ACC112 (cell line): ENCODE measurements around the gene FOXS1.

ENCODE experiments used
- H2AFZ ChIP-seq: fragments of 200-600 bp; sonication (generic); one replicate; pipeline ENCODE4 v1.6.0; 2017; ENCODE audit warnings: antibody characterized with exemption, low read length; ENCODE audit not compliant: unreplicated experiment
- H3K27ac ChIP-seq: fragments of 200-600 bp; sonication (generic); 2 replicates; pipeline ENCODE4 v1.5.1; 2014; ENCODE audit warnings: low read depth, mild to moderate bottlenecking, antibody characterized with exemption, low read length, moderate library complexity
- H3K27me3 ChIP-seq: fragments of 200-600 bp; sonication (generic); 2 replicates; pipeline ENCODE4 v1.6.1; 2014; ENCODE audit warnings: mild to moderate bottlenecking, antibody characterized with exemption, low read length, moderate library complexity, mixed read lengths; ENCODE audit not compliant: insufficient read depth
- H3K36me3 ChIP-seq: fragments of 200-600 bp; sonication (generic); 2 replicates; pipeline ENCODE4 v1.6.1; 2016; ENCODE audit warnings: mild to moderate bottlenecking, antibody characterized with exemption, low read length, moderate library complexity, mixed read lengths; ENCODE audit not compliant: insufficient read depth
- H3K4me1 ChIP-seq: fragments of 200-600 bp; sonication (generic); one replicate; pipeline ENCODE4 v1.6.1; 2016; ENCODE audit warnings: low read length, mixed read lengths; ENCODE audit not compliant: insufficient read depth, unreplicated experiment, control insufficient read depth
- H3K4me3 ChIP-seq: fragments of 200-600 bp; sonication (generic); 2 replicates; pipeline ENCODE4 v1.5.1; 2014; ENCODE audit warnings: mild to moderate bottlenecking, low read depth, low read length
- H3K79me2 ChIP-seq: fragments of 200-600 bp; sonication (generic); one replicate; pipeline ENCODE4 v1.6.0; 2016; ENCODE audit warnings: low read length; ENCODE audit not compliant: control insufficient read depth, unreplicated experiment, insufficient read depth

Gene FOXS1

DNA sequence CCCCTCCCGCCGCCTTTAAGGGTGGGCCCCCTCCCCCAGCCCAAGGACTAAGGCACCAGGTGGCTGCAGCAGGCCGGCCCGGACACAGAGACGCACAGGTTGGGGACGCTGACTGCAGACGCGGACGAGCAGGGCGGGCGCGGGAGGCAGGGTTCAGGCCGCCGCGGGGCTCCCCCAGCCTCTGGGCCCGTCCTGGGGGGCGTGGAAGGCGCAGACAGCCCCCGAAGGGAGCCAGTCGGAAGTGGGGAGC is 15.7 kb upstream of the FOXS1 start:
- no peak overlapping the region for H3K27ac ChIP-seq
- peaks cover 61% of the 10 kb centered on the region for H3K27me3 ChIP-seq
- H2AFZ ChIP-seq = peak overlapping the region; percentile 43
- peak overlapping the region; percentile 72 for H3K4me3 ChIP-seq
- no peaks in the 10 kb centered on the region for H3K79me2 ChIP-seq
- H3K4me1 ChIP-seq = no peaks in the 10 kb centered on the region
- no peaks in the 10 kb centered on the region for H3K36me3 ChIP-seq

DNA sequence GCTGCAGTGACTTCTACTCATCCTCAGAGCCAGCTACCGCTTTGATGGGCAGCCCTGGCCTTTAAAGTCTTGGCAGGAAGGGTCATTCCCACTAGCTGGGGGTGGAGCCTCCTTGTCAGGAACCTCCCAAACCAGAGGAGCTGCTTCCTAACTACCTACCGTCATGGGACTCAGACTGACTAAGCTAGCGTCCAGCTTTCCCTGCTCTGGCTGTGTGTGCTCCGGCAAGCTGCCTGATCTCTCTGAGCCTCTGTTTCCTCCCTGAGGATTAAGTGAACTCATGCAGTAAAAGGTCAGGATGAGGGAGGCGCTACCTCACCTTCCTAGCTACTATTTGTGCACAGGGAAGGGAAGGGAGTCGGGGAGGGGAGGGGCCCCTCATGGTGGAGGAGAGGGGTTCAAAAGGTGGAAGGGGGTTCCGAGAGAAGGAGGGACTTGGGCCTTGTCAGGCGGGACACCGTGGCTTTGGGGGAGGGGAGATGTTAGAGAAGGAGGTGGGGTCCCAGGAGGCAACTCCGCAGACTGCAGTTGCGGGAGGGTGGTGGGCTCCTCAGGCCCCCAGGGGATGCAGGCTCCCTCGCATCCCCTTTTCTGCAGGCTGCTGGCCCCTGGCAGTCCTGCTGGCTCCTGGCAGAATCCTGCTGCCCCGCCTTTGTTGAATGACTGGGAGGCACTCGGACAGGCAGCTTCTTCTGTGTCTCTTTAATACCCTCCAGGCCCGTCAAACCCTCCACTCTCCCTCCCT is 15.2 kb upstream of the FOXS1 start:
- Histone ChIP-seq H3K27me3 (peaks cover 63% of the 10 kb centered on the region), H3K27ac (no peak overlapping the region), H3K79me2 (no peaks in the 10 kb centered on the region), H3K36me3 (no peaks in the 10 kb centered on the region), H3K4me3 (peak overlapping the region; percentile 72), H2AFZ (peak overlapping the region; percentile 43), H3K4me1 (no peaks in the 10 kb centered on the region)

DNA sequence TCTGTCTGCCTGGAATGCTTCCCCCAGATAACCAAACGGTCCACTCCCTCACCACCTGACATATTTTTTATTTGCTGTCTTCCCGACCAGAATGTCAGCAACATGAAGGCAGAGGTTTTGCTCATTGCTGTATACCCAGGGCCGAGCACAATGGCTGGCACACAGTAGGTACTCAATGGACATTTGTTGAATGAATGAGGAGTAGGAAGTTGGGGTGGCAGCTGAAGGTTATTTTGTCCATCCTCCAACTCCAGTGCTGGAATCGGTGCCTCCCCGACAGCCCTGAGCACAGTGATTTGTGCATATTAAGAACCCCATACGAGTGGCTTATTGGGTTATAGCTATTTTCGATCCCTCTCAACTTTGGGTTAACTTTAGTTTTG is 14.6 kb upstream of the FOXS1 start:
- Histone ChIP-seq H3K4me1 (no peaks in the 10 kb centered on the region), H3K36me3 (no peaks in the 10 kb centered on the region), H3K27ac (no peak overlapping the region), H2AFZ (no peak overlapping the region), H3K79me2 (no peaks in the 10 kb centered on the region), H3K27me3 (peaks cover 69% of the 10 kb centered on the region), H3K4me3 (no peak overlapping the region)

DNA sequence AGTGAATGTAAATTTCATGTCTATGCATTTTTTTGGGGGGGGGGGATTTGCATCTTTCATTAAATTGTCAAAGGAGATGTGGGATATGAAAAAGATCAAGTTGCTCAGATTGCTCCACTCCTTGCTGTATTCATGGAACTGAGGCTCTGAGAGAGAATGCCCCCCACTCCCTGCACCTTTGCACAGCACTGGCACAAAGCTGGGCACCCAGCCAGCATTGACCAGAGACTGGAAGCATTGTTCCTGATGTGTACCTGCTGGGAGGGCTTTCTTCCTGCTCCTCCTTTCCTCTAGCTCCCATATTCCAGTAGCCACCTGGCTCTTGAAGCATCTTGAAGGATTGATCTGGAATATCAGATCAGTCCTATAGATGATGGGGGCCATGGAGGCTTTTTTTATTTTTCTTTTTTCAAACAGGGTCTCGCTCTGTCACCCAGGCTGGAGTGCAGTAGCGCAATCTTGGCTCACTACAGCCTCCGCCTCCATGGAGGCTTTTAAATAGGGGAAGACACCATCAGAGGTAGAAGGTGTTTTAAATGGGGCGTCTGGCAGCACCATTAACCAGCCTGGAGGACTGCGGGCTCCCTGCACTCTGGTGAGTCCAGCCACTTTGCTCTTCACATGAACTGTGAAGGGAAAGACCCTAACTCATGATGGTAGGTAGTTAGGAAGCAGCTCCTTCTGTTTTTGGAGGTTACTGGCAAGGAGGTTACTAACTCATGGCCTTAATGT is 14.0 kb upstream of the FOXS1 start:
- H3K4me1 ChIP-seq = no peaks in the 10 kb centered on the region
- no peak overlapping the region for H3K4me3 ChIP-seq
- no peak overlapping the region for H3K27ac ChIP-seq
- no peak overlapping the region for H2AFZ ChIP-seq
- H3K79me2 ChIP-seq = no peaks in the 10 kb centered on the region
- no peaks in the 10 kb centered on the region for H3K36me3 ChIP-seq
- H3K27me3 ChIP-seq = peaks cover 73% of the 10 kb centered on the region

DNA sequence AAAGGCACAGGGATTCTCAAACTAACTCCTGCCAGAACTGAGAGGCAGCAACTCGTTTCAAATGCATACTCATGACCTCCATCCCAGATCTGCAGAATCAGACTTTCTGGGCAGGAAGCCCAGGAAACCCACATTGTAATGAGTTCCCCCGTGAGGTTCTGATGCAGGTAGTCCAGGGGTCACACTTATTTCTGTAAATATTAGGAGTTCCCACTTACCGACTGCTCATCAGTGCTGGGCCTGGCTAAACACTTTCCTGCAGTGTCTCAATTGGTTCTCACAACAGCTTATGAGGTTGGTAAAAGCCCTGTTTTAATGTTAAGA is 13.3 kb upstream of the FOXS1 start:
- no peaks in the 10 kb centered on the region for H3K36me3 ChIP-seq
- peaks cover 80% of the 10 kb centered on the region for H3K27me3 ChIP-seq
- no peaks in the 10 kb centered on the region for H3K79me2 ChIP-seq
- H2AFZ ChIP-seq = no peak overlapping the region
- H3K4me3 ChIP-seq = no peak overlapping the region
- H3K4me1 ChIP-seq = no peaks in the 10 kb centered on the region
- H3K27ac ChIP-seq = no peak overlapping the region

DNA sequence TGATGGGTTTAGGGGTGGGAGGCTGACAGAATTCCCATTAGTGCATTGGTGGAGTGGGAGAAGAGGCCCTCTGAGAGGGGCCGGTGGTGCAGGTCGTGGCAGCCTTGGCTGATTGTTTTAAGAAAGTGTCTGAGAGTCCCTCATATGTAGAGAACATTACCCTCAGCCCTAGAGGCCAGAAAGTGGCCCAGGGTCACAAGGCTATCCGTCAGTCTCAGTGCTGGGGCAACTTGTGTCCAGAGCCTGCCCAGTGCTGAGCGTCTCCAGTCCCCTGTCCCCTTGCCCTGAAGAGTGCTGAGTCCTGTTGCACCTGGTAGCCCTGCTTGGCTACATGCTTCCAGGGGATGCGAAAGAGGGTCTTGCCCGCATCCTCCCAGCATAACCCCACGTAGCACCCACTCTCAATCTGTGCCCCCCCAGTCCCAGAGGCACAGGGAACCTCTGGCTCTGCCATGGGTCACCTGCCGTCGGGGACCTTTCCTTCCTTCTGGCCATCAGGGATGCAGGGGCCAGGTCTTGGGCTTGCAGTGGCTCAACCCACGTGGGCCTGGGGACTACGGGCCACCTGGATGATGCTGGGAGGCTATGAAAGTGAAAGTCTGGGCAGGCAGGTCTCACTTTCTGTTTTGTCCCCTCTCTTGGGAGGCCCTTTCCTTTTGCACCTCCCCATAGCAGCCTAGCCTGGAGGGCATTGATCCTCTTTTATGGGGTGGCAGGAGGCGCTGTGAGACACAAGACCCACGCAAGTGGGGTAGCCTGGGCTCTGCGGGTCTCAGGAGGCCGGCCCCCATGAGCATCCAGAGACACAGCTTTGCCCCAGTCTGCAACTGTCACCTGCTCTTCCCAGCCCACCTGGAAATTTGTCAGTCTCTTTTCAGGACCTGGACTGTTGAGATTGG is 12.7 kb upstream of the FOXS1 start:
- H3K4me1 ChIP-seq = no peaks in the 10 kb centered on the region
- H3K27me3 ChIP-seq = peaks cover 82% of the 10 kb centered on the region
- H3K4me3 ChIP-seq = no peak overlapping the region
- no peaks in the 10 kb centered on the region for H3K36me3 ChIP-seq
- H3K79me2 ChIP-seq = no peaks in the 10 kb centered on the region
- no peak overlapping the region for H2AFZ ChIP-seq
- H3K27ac ChIP-seq = no peak overlapping the region

DNA sequence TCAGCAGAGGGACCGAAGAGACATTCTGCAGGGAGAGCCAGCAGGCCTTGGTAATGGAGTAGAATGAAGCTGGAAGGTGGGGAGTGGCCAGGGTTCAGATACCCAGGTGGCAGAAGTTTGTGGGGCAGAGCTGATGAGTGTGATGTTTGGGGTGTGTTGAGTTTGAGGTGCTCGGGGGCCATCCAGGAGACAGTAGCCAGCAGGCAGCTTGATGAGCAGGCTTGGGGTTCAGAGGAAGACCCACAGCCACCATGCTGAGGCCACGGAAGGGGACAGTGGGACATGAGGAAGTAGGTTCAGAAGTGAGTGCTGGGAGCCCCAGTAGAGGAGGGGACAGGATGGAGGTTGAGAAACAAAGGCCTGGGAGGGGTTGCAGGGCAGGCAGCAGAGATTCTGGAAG is 11.1 kb upstream of the FOXS1 start:
- H2AFZ ChIP-seq = no peak overlapping the region
- H3K4me1 ChIP-seq = no peaks in the 10 kb centered on the region
- no peaks in the 10 kb centered on the region for H3K36me3 ChIP-seq
- H3K4me3 ChIP-seq = no peak overlapping the region
- no peaks in the 10 kb centered on the region for H3K79me2 ChIP-seq
- H3K27me3 ChIP-seq = peaks cover 73% of the 10 kb centered on the region
- H3K27ac ChIP-seq = no peak overlapping the region

DNA sequence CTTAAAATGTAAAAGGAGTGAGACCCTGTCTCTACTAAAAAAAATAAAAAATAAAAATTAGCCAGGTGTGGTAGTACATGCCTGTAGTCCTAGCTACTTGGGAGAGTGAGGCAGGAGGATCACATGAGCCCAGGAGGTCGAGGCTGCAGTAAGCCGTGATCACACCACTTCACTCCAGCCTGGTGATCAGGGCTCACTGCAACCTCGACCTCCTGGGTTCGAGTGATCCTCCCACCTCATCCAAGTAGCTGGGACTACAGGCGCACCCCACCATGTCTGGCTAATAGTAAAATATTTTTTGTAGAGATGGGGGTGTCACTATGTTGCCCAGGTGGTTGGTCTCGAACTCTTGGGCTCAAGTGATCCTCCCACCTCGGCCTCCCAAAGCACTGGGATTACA is 8.1 kb upstream of the FOXS1 start:
- no peak overlapping the region for H3K4me3 ChIP-seq
- no peak overlapping the region for H2AFZ ChIP-seq

DNA sequence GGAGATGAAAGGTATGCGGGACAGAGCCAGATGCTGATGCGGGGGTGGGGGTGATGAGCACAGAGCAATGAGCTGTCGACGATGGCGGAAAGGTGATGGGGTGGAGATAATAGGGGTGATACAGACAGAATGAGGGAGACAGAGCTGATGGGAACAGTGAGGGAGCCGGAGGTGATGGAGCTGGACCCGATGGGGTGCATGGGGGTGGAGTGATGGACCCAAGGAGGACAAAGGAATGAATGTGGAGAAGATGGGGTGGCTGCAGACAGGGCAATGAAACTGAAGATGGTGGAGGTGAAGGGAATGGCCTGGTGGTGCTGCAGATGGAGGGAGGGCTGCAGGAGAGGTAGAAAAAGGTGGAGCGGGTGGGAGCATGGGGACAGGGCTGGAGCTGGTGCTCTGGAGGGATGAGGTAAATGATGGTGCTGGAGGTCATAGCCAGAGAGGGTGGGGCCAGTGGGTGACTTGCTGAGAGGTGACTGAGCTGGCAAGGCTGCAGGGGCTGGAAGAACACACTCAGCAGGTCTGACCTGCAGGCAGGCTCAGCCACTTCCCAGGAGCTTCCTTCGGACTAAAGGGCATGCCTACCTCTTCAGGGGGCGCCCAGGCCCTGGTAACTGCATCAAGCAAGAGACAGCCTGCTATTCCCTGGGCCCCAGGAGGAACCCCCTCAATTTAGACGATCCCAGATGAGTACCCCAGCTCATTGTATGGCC is 6.0 kb upstream of the FOXS1 start:
- Histone ChIP-seq H3K4me1 (no peaks in the 10 kb centered on the region), H3K79me2 (no peaks in the 10 kb centered on the region), H3K27ac (no peak overlapping the region), H2AFZ (no peak overlapping the region), H3K27me3 (peaks cover 48% of the 10 kb centered on the region), H3K4me3 (no peak overlapping the region), H3K36me3 (no peaks in the 10 kb centered on the region)

More for the DNA sequence above, 8.1 kb upstream of the FOXS1 start:
- H3K79me2 ChIP-seq = no peaks in the 10 kb centered on the region
- H3K36me3 ChIP-seq = no peaks in the 10 kb centered on the region
- H3K4me1 ChIP-seq = no peaks in the 10 kb centered on the region
- H3K27ac ChIP-seq = no peak overlapping the region
- H3K27me3 ChIP-seq = peaks cover 66% of the 10 kb centered on the region

DNA sequence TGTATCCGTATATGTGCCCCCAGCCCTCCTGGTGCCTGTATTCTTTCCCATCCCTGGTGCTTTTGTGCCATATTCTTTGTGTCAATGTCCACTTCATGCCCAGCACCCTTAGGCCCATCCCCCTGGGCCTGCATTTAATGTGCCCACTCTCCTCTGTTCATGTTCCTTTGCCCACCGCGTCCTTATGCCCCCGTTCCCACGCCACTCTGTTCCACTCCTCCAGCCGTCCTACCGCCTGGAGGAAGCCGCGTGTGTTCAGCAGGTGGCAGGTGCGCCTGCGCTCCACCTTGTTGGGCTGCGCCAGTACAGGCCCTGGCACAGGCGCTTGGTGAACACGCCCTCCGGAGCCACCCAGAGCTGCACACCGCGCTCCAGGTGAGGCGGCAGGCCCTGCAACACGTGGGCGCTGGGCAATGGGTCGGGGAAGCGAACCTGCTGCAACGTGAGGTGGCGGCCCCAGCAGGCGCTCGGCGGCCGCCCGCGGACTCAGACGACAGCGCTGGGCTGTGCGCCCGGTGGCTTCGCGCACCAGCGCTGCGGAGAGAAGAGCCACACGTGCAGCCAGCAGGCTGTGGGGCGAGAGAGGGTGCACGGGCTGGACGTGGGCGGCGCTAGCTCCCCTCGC is 4.0 kb upstream of the FOXS1 start:
- peaks cover 32% of the 10 kb centered on the region for H3K27me3 ChIP-seq
- no peaks in the 10 kb centered on the region for H3K79me2 ChIP-seq
- H2AFZ ChIP-seq = no peak overlapping the region
- no peak overlapping the region for H3K4me3 ChIP-seq
- H3K4me1 ChIP-seq = no peaks in the 10 kb centered on the region
- no peaks in the 10 kb centered on the region for H3K36me3 ChIP-seq
- H3K27ac ChIP-seq = no peak overlapping the region
